Suprapubic skin (tissue), 3 donors: ENCODE measurements around the gene CEP192.

Source experiments
- CTCF ChIP-seq, 2 donors: fragments of 200-600 bp in 1 of 2; fragments of 450-650 bp in 1 of 2; sonication (generic) in 1 of 2; IDR thresholded peaks; one replicate each; pipeline ENCODE4 v1.5.1; 2016 to 2019; ENCODE audit warnings: antibody characterized with exemption in 2 of 2, mild to moderate bottlenecking in 1 of 2, moderate library complexity in 1 of 2
- EP300 ChIP-seq: sonication (generic); formaldehyde crosslinking; IDR thresholded peaks from one replicate; pipeline ENCODE4 v1.6.1; 2017; ENCODE audit warnings: antibody characterized with exemption

DNA sequence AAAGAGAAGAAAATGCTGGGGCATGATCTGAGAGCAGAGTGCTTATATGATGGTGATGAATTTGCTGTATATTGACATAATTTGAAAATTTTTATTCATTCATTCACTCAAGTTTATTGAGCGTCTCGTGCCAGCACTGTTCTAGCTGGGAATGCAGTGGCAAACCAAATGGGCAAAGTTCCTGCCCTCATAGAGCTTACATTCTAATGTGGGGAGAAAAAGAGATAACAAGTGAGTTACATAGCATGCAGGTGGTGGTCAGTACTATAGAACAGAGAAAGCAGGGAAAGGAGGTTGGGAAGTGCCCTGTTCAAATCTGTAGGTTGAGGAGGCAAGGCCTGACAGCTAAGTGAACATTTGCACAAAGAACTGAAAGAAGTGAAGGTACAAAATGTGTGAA lies 4.3 kb downstream of the CEP192 start:
- TF ChIP-seq EP300 (no peak), CTCF (IDR thresholded peaks at IDR 0.05) (no peak)
